Breast epithelium (tissue), 4 donors: ENCODE data around the gene MAPKAP1. TPM values are rescaled to one million over a fixed set of nuclear protein-coding genes. Genes with fewer than 3 reads are reported as not detected.
"Not testable (repeated sequence)": the region's sequence is repeated elsewhere in the genome, so short reads cannot be mapped to it uniquely, and the experiment has no call there.

Experiments
- DNase-seq, 2 donors: peaks; one replicate each; pipeline ENCODE4 v3.0.0-alpha.2; 2019; ENCODE audit warnings: low spot score in 2 of 2
- H3K27ac ChIP-seq, 2 donors: fragments of 200-600 bp; sonication (generic) in 1 of 2; one replicate each; pipeline ENCODE4 v1.5.1; 2016 to 2019; ENCODE audit warnings: mild to moderate bottlenecking in 1 of 2
- H3K27me3 ChIP-seq, 2 donors: fragments of 200-600 bp; sonication (generic) in 1 of 2; one replicate each; pipeline versions ENCODE4 v1.5.1 to v1.6.0; 2017 to 2019; ENCODE audit warnings: control low read depth in 1 of 2, mild to moderate bottlenecking in 1 of 2
- H3K36me3 ChIP-seq: fragments of 200-600 bp; one replicate; pipeline ENCODE4 v1.5.1; 2019
- H3K4me1 ChIP-seq, 2 donors: fragments of 200-600 bp; sonication (generic); one replicate each; pipeline ENCODE4 v1.5.1; 2016 to 2019; ENCODE audit warnings: control low read depth in 1 of 2
- H3K4me3 ChIP-seq, 3 donors: fragments of 200-600 bp; sonication (generic); 1 replicate in 2 of 3; 2 replicates in 1 of 3; pipeline ENCODE4 v1.5.1; 2016 to 2019; ENCODE audit warnings: mild to moderate bottlenecking in 3 of 3, moderate library complexity in 2 of 3
- H3K9me3 ChIP-seq, 2 donors: fragments of 200-600 bp; sonication (generic) in 1 of 2; one replicate each; pipeline ENCODE4 v1.5.1; 2016 to 2019; ENCODE audit warnings: control low read depth in 1 of 2
- CTCF ChIP-seq, 3 donors: fragments of 450-650 bp; IDR thresholded peaks; one replicate each; pipeline ENCODE4 v1.5.1; 2016 to 2017; ENCODE audit warnings: antibody characterized with exemption in 3 of 3, mild to moderate bottlenecking in 3 of 3, moderate library complexity in 3 of 3
- POLR2A ChIP-seq: fragments of 450-650 bp; IDR thresholded peaks from one replicate; pipeline ENCODE4 v1.6.1; 2016; ENCODE audit warnings: antibody characterized with exemption, mild to moderate bottlenecking, moderate library complexity
- POLR2AphosphoS5 ChIP-seq, 3 donors: sonication (generic); formaldehyde crosslinking; IDR thresholded peaks; one replicate each; pipeline ENCODE4 v1.6.1; 2017; ENCODE audit warnings: antibody characterized with exemption in 3 of 3
- intact Hi-C: fragments of 100-400 bp; cut with DNase I; formaldehyde crosslinking; loops from one replicate; pipeline ENCODE4 v1.15.1; 2023; ENCODE audit warnings: low total_unique reads
- total RNA-seq, 3 donors: library from RNA; depleted of rRNA; stranded (reverse); fragments of >200 nt; gene quantifications; one replicate each; pipeline ENCODE4 v1.1.0, GENCODE V29; 2016

The MAPKAP1 gene
- total RNA-seq, 3 donors from 2014 or later = 61.3 to 81.9 (median 78.6) TPM

DNA sequence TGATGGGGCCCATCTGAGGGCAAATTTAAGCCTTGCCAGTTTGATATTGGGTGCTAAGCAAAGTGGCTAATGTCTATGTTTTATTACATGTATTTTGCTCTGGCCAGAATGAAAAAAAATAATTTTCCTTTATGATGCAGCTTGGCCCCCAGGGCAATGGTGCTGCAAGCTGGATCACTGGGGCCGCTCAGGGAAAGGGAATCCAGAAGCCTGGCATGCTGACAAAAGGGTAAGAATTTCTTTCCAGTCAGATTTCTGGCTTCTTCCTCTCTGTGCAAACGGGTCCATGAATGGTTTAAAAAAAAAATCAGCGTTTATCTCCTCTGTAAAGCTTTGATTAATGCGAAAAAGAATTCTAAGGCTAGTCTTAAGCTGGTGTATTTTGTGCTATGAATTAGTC, 138.4 kb downstream of the MAPKAP1 start:
- peaks cover 10 to 12% of the 10 kb centered on the region in 2 donors for H3K9me3 ChIP-seq
- H3K4me3 ChIP-seq = no peak overlapping the region
- no peak for TF ChIP-seq POLR2A
- no peak for TF ChIP-seq POLR2AphosphoS5 (IDR thresholded peaks at IDR 0.05)
- TF ChIP-seq CTCF (IDR thresholded peaks at IDR 0.05) = no peak
- intact Hi-C loops = no loop called here
- no peaks in the 10 kb centered on the region for H3K4me1 ChIP-seq
- no peaks in the 10 kb centered on the region for H3K36me3 ChIP-seq
- no peak for DNase-seq
- H3K27ac ChIP-seq = no peak overlapping the region
- H3K27me3 ChIP-seq = no peaks in the 10 kb centered on the region

DNA sequence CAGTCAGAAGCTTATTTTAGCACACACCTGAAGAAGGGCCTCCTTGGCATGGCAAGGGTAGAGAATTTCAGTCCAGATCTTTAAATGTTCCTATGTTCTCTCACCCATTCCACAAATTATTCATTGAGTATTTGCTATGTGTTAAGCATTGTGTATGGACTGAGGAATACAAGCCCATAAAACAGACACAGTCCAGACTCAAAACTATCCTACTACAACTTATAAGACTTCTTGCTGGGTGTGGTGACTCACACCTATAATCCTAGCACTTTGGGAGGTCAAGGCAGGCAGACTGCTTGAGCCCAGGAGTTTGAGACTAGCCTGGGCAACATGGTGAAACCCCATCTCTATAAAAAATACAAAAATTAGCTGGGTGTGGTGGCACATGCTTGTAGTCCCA, 141.0 kb downstream of the MAPKAP1 start:
- H3K27ac ChIP-seq, H3K36me3 ChIP-seq, H3K4me1 ChIP-seq, H3K27me3 ChIP-seq, H3K9me3 ChIP-seq, intact Hi-C loops, DNase-seq, H3K4me3 ChIP-seq: not testable (repeated sequence)

- Histone ChIP-seq H3K27ac (no peak overlapping the region), H3K27me3 (no peaks in the 10 kb centered on the region)
- no peak for TF ChIP-seq POLR2AphosphoS5 (IDR thresholded peaks at IDR 0.05)
- TF ChIP-seq CTCF (IDR thresholded peaks at IDR 0.05) = no peak
- TF ChIP-seq POLR2A = no peak
These were observed 141.9 kb downstream of the MAPKAP1 start for GRCh38 chr9:125565126-125565525.

DNA sequence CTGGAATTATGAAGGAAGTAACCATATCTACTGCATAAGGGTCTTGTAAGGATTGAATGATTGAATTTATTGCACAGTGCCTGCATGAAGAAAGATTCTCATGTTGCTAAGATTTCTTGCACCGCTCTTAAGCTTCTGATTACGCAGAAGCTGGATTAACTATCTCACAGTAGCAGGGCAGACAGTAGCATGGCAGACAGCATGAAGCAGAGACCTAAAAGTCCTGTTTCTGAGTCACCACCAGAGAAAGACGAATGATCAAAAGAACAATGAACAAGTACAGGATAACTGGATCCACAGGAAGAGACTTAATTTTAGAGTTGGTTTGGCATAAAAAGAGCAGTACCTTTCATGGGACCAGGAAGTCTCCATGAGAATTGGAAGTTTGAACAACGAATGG, 142.4 kb downstream of the MAPKAP1 start:
- H3K9me3 ChIP-seq = no peaks in the 10 kb centered on the region
- intact Hi-C loops = no loop called here

More at GRCh38 chr9:125565126-125565525, 141.9 kb downstream of the MAPKAP1 start:
- H3K4me3 ChIP-seq = no peak overlapping the region
- H3K9me3 ChIP-seq = no peaks in the 10 kb centered on the region
- no peaks in the 10 kb centered on the region for H3K36me3 ChIP-seq
- no peaks in the 10 kb centered on the region for H3K4me1 ChIP-seq
- intact Hi-C loops = no loop called here
- no peak for DNase-seq

DNA sequence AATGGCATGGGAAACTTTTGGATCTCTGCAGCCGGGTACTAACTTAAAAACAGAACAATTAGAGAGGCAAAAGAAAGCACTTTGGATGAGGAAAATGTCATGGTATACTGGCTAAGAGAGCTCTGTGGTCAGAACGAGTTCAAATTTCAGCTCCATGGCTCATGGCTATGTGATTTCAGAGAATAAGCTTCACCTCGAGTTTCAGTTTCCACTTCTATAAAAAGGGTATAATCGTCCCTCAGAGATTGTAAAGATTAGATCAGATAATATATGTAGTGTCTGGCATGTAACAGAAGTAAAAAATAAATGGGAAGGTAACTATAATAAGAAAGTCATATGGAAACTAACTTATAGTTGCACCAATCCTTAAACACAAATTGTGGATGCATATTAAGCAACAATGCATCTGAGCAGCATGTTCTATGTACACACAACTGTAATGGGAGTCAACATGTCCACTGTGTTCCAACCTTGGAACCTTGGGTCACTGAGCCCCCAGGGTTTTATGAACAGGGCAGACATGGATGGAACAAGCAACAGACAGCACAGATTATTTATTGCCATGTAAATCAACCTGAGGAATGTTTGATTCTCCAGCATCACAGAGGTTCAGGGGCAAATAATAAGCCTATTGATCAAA, 145.4 kb downstream of the MAPKAP1 start:
- Histone ChIP-seq H3K4me3 (no peak overlapping the region), H3K4me1 (no peaks in the 10 kb centered on the region), H3K36me3 (no peaks in the 10 kb centered on the region), H3K9me3 (no peaks in the 10 kb centered on the region), H3K27me3 (no peaks in the 10 kb centered on the region), H3K27ac (no peak overlapping the region)
- DNase-seq = no peak
- TF ChIP-seq CTCF (IDR thresholded peaks at IDR 0.05) = no peak
- no peak for TF ChIP-seq POLR2A
- no peak for TF ChIP-seq POLR2AphosphoS5 (IDR thresholded peaks at IDR 0.05)
- intact Hi-C loops = no loop called here

More for the DNA sequence above, 142.4 kb downstream of the MAPKAP1 start:
- Histone ChIP-seq H3K4me1 (no peaks in the 10 kb centered on the region), H3K36me3 (no peaks in the 10 kb centered on the region), H3K27me3 (no peaks in the 10 kb centered on the region), H3K27ac (no peak overlapping the region), H3K4me3 (no peak overlapping the region)
- TF ChIP-seq POLR2AphosphoS5 (IDR thresholded peaks at IDR 0.05) (no peak), POLR2A (no peak), CTCF (IDR thresholded peaks at IDR 0.05) (no peak)
- no peak for DNase-seq
